Stimulated activated effector memory CD8-positive, alpha-beta T cell treated with anti-CD3 and anti-CD28 coated beads, Interleukin-12 subunit alpha, Interleukin-12 subunit beta, amount 100 ng/mL, for 72 hours (primary cell): Measurements from ENCODE around the gene YDJC.
"Not testable (repeated sequence)": the region's sequence is repeated elsewhere in the genome, so short reads cannot be mapped to it uniquely, and the experiment has no call there.

Experiments used
- ATAC-seq: fragments of 150-1000 bp; cut with Tn5 transposase; 2 replicates; pipeline ENCODE4 v1.10.0; 2021
- DNase-seq, 2 donors: peaks; one replicate each; pipeline ENCODE4 v3.0.0; 2021 to 2022; ENCODE audit warnings: low spot score in 2 of 2
- H3K27ac Mint-ChIP-seq: one replicate; pipeline ENCODE4 v1.8.0; 2022; ENCODE audit warnings: mild to moderate bottlenecking, mixed read lengths
- H3K36me3 Mint-ChIP-seq: one replicate; pipeline ENCODE4 v1.8.0; 2022; ENCODE audit warnings: mild to moderate bottlenecking, mixed read lengths
- H3K4me1 Mint-ChIP-seq: one replicate; pipeline ENCODE4 v1.8.0; 2022; ENCODE audit warnings: mixed read lengths
- H3K4me3 Mint-ChIP-seq: one replicate; pipeline ENCODE4 v1.8.0; 2022; ENCODE audit warnings: mild to moderate bottlenecking, mixed read lengths
- H3K9me3 Mint-ChIP-seq: one replicate; pipeline ENCODE4 v1.8.0; 2022; ENCODE audit warnings: mixed read lengths

The YDJC gene

GRCh38 chr22:21629255-21630149 is at the start of gene YDJC:
Gene YDJC (minus strand): TSS chr22:21630022. CDS start chr22:21630014, 8 bp downstream.
- Mint-ChIP-seq H3K4me1 (peaks cover 60% of the 10 kb centered on the region), H3K9me3 (no peaks in the 10 kb centered on the region)

GRCh38 chr22:21679383-21679782 is 49.6 kb upstream of the YDJC start:
- no peak overlapping the region for H3K27ac Mint-ChIP-seq
- DNase-seq (no peak), ATAC-seq (no peak)
- peaks cover 58% of the 10 kb centered on the region for H3K36me3 Mint-ChIP-seq
- no peaks in the 10 kb centered on the region for H3K9me3 Mint-ChIP-seq
- no peak overlapping the region for H3K4me3 Mint-ChIP-seq
- H3K4me1 Mint-ChIP-seq: peaks cover under 1% of the 10 kb centered on the region

More at GRCh38 chr22:21629255-21630149, at the start of gene YDJC:
- ATAC-seq (peak; percentile 91), DNase-seq (peak; percentile 95 to 96)
- Mint-ChIP-seq H3K36me3 (peaks cover 40% of the 10 kb centered on the region), H3K4me3 (peak within 1 kb of the TSS; percentile 85), H3K27ac (peak within 1 kb of the TSS; percentile 94)

GRCh38 chr22:21678842-21679241 is 49.0 kb upstream of the YDJC start:
- peak overlapping the region; percentile 32 for H3K27ac Mint-ChIP-seq

GRCh38 chr22:21677606-21678443 is 48.0 kb upstream of the YDJC start:
- H3K27ac Mint-ChIP-seq: peak overlapping the region; percentile 58
- no peaks in the 10 kb centered on the region for H3K9me3 Mint-ChIP-seq
- no peak for ATAC-seq
- H3K4me3 Mint-ChIP-seq: no peak overlapping the region
- DNase-seq: no peak
- no peaks in the 10 kb centered on the region for H3K4me1 Mint-ChIP-seq
- peaks cover 58% of the 10 kb centered on the region for H3K36me3 Mint-ChIP-seq

More at GRCh38 chr22:21678842-21679241, 49.0 kb upstream of the YDJC start:
- not testable (repeated sequence) for H3K4me1 Mint-ChIP-seq, H3K9me3 Mint-ChIP-seq, DNase-seq, H3K4me3 Mint-ChIP-seq, ATAC-seq
- H3K36me3 Mint-ChIP-seq: peaks cover 58% of the 10 kb centered on the region

- no peak overlapping the region for H3K27ac Mint-ChIP-seq
- no peak for ATAC-seq
Observed at GRCh38 chr22:21674638-21675245, 44.9 kb upstream of the YDJC start.

GRCh38 chr22:21673534-21674321 is 43.9 kb upstream of the YDJC start:
- Mint-ChIP-seq H3K4me1 (peaks cover 11% of the 10 kb centered on the region), H3K36me3 (peaks cover 80% of the 10 kb centered on the region), H3K27ac (peak overlapping the region; percentile 48), H3K4me3 (no peak overlapping the region), H3K9me3 (no peaks in the 10 kb centered on the region)
- DNase-seq (no peak), ATAC-seq (no peak)

More at GRCh38 chr22:21674638-21675245, 44.9 kb upstream of the YDJC start:
- no peak overlapping the region for H3K4me3 Mint-ChIP-seq
- peaks cover 74% of the 10 kb centered on the region for H3K36me3 Mint-ChIP-seq
- no peak for DNase-seq
- H3K4me1 Mint-ChIP-seq: peaks cover 3% of the 10 kb centered on the region
- no peaks in the 10 kb centered on the region for H3K9me3 Mint-ChIP-seq

GRCh38 chr22:21672107-21672629 is 42.3 kb upstream of the YDJC start:
- ATAC-seq (no peak), DNase-seq (no peak)
- H3K27ac Mint-ChIP-seq: peak overlapping the region; percentile 32
- H3K9me3 Mint-ChIP-seq: no peaks in the 10 kb centered on the region
- no peak overlapping the region for H3K4me3 Mint-ChIP-seq
- peaks cover 20% of the 10 kb centered on the region for H3K4me1 Mint-ChIP-seq
- H3K36me3 Mint-ChIP-seq: peaks cover 67% of the 10 kb centered on the region

- Mint-ChIP-seq H3K4me1 (peaks cover 33% of the 10 kb centered on the region), H3K9me3 (no peaks in the 10 kb centered on the region), H3K36me3 (peaks cover 58% of the 10 kb centered on the region), H3K4me3 (no peak overlapping the region), H3K27ac (no peak overlapping the region)
- no peak for DNase-seq
- no peak for ATAC-seq
Observed at GRCh38 chr22:21669026-21669425, 39.2 kb upstream of the YDJC start.

- Mint-ChIP-seq H3K36me3 (peaks cover 36% of the 10 kb centered on the region), H3K4me1 (peaks cover 33% of the 10 kb centered on the region), H3K27ac (peak overlapping the region; percentile 96), H3K4me3 (peak overlapping the region; percentile 96), H3K9me3 (no peaks in the 10 kb centered on the region)
- ATAC-seq (no peak), DNase-seq (no peak)
Observed at GRCh38 chr22:21666786-21667185, 37.0 kb upstream of the YDJC start.

- peak overlapping the region; percentile 96 for H3K27ac Mint-ChIP-seq
- H3K36me3 Mint-ChIP-seq: peaks cover 20% of the 10 kb centered on the region
- ATAC-seq (no peak), DNase-seq (no peak)
- H3K4me3 Mint-ChIP-seq: peak overlapping the region; percentile 96
- peaks cover 33% of the 10 kb centered on the region for H3K4me1 Mint-ChIP-seq
- no peaks in the 10 kb centered on the region for H3K9me3 Mint-ChIP-seq
Observed at GRCh38 chr22:21665047-21665851, 35.4 kb upstream of the YDJC start.

- H3K9me3 Mint-ChIP-seq: no peaks in the 10 kb centered on the region
- peaks cover 22% of the 10 kb centered on the region for H3K4me1 Mint-ChIP-seq
- H3K4me3 Mint-ChIP-seq: no peak overlapping the region
- no peak for ATAC-seq
- no peak overlapping the region for H3K27ac Mint-ChIP-seq
- no peak for DNase-seq
- peaks cover 9% of the 10 kb centered on the region for H3K36me3 Mint-ChIP-seq
Observed at GRCh38 chr22:21663738-21664137, 33.9 kb upstream of the YDJC start.

- peaks cover 9% of the 10 kb centered on the region for H3K36me3 Mint-ChIP-seq
- DNase-seq: no peak
- no peak for ATAC-seq
- H3K9me3 Mint-ChIP-seq: no peaks in the 10 kb centered on the region
- no peak overlapping the region for H3K27ac Mint-ChIP-seq
- H3K4me3 Mint-ChIP-seq: no peak overlapping the region
- H3K4me1 Mint-ChIP-seq: peaks cover 14% of the 10 kb centered on the region
Observed at GRCh38 chr22:21661991-21662390, 32.2 kb upstream of the YDJC start.

- H3K4me1 Mint-ChIP-seq: peaks cover 21% of the 10 kb centered on the region
- peaks cover 3% of the 10 kb centered on the region for H3K36me3 Mint-ChIP-seq
- H3K27ac Mint-ChIP-seq: no peak overlapping the region
- no peaks in the 10 kb centered on the region for H3K9me3 Mint-ChIP-seq
- DNase-seq: no peak
- H3K4me3 Mint-ChIP-seq: no peak overlapping the region
- ATAC-seq: no peak
Observed at GRCh38 chr22:21660904-21661303, 31.1 kb upstream of the YDJC start.
